ENCODE results near the gene CST5.
"Not testable (repeated sequence)": the region's sequence is repeated elsewhere in the genome, so short reads cannot be mapped to it uniquely, and the experiment has no call there.

Gene CST5

DNA sequence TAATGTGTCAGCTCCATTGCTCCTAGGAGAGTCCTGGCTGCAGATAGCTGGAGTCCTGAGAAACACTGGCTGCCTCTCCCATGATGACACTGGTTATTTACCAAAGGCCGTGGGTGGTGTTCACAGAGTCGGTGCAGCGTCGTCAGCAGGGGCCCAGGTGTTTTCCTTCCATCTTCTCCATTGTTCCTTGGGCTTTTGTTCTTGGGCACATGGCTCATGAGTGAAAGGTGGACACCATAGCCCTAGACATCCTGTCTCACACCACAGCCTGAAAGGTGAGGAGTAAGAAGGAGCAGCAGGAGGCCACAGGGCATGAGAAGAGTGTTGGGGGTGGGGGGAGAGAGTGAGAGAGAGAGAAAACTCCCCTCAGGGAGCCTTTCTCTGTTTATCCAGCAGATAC is 9.1 kb downstream of the CST5 start:
- H3K9me3 ChIP-seq (ENCODE audit: control insufficient read depth, low read depth, low read length): no peaks in the 10 kb centered on the region
- no peak overlapping the region for H3K9ac ChIP-seq (ENCODE audit: low read length)
- no peaks in the 10 kb centered on the region for H3K36me3 ChIP-seq (ENCODE audit: control insufficient read depth, low read depth, low read length)
- H3K4me1 ChIP-seq (ENCODE audit: control insufficient read depth, low read depth, low read length): peaks cover 51% of the 10 kb centered on the region
- H3K27ac ChIP-seq (ENCODE audit: low read length): no peak overlapping the region
- no peaks in the 10 kb centered on the region for H3K27me3 ChIP-seq (ENCODE audit: control insufficient read depth, insufficient read depth, low read length)
- no peak overlapping the region for H3K4me3 ChIP-seq (ENCODE audit: low read length)

DNA sequence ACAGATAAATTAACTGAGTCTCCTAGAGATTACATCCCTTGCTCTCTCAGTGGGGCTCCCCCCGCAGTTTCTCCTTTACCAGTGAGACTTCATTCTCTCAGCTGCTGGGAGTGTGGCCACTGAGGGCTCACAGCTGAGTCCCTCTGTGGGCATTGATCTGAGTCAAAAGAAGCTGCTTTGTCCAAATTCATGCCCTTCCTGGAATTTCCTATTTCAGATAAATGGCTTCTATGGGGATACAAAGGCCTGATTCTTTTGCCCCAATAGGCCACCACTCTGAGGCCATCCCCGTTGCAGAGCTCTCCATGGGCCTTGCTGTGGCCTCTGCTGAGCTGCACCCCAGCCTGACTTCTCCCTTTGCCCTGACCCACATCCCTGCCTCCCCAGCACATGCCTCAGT is 10.0 kb downstream of the CST5 start:
- Histone ChIP-seq H3K27me3 (ENCODE audit: control insufficient read depth, insufficient read depth, low read length) (no peaks in the 10 kb centered on the region), H3K4me3 (ENCODE audit: low read length) (no peak overlapping the region), H3K27ac (ENCODE audit: low read length) (no peak overlapping the region), H3K36me3 (ENCODE audit: control insufficient read depth, low read depth, low read length) (no peaks in the 10 kb centered on the region), H3K9ac (ENCODE audit: low read length) (no peak overlapping the region), H3K4me1 (ENCODE audit: control insufficient read depth, low read depth, low read length) (peaks cover 51% of the 10 kb centered on the region), H3K9me3 (ENCODE audit: control insufficient read depth, low read depth, low read length) (no peaks in the 10 kb centered on the region)

DNA sequence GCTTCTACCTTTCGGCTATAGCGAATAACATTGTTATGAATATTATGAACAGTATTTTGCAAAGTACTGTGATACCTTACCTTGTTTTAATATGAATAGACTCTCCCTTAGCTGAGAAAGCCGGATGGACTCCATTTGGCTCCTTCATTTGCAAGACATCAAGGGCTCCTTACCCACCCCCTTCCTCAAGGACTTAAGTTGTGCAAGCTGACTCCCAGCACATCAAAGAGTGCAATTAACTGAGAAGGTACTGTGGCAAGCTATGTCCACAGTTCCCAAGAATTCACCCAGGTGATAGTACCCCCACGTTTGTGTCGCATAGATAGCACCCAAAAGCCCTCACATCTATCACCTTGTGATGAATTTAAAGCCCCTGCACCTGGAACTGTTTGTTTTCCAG is 11.2 kb downstream of the CST5 start:
- H3K9ac ChIP-seq (ENCODE audit: low read length): no peak overlapping the region
- H3K4me3 ChIP-seq (ENCODE audit: low read length): peak overlapping the region; percentile 33
- H3K27ac ChIP-seq (ENCODE audit: low read length): no peak overlapping the region
- H3K4me1 ChIP-seq (ENCODE audit: control insufficient read depth, low read depth, low read length): peaks cover 51% of the 10 kb centered on the region
- H3K9me3 ChIP-seq (ENCODE audit: control insufficient read depth, low read depth, low read length): no peaks in the 10 kb centered on the region
- no peaks in the 10 kb centered on the region for H3K27me3 ChIP-seq (ENCODE audit: control insufficient read depth, insufficient read depth, low read length)
- no peaks in the 10 kb centered on the region for H3K36me3 ChIP-seq (ENCODE audit: control insufficient read depth, low read depth, low read length)

DNA sequence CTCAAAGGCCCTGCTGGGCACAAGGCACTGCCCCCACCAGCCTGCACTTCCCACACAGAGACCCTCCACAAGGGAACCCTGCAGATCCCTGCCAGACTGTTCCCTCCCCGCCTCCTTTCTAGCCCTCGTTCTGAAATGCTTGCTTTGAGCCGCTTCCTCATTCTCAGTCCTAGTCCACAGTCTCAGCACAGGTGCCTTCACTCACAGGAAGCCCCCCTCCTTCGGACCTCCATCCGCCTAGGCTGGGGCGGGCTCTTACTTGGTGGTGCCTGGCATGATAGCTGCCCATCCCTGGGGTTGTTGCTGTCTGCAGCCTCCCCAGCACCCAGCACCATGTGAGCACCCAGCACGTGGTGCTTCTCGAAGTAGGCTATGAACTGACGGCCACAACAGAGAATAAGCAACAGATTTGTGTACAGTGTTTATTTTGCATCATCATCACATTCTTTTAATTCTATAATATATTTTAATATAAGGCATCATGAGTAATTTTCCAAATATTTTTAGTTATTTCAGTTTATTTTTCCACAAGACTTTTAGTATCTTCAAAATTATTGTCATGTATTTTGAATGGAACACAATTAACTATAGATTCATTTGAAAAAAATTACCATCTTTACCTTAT is 12.3 kb downstream of the CST5 start:
- Histone ChIP-seq H3K9me3 (ENCODE audit: control insufficient read depth, low read depth, low read length) (no peaks in the 10 kb centered on the region), H3K36me3 (ENCODE audit: control insufficient read depth, low read depth, low read length) (no peaks in the 10 kb centered on the region), H3K27ac (ENCODE audit: low read length) (no peak overlapping the region), H3K27me3 (ENCODE audit: control insufficient read depth, insufficient read depth, low read length) (no peaks in the 10 kb centered on the region), H3K9ac (ENCODE audit: low read length) (no peak overlapping the region), H3K4me3 (ENCODE audit: low read length) (no peak overlapping the region), H3K4me1 (ENCODE audit: control insufficient read depth, low read depth, low read length) (peaks cover 51% of the 10 kb centered on the region)

DNA sequence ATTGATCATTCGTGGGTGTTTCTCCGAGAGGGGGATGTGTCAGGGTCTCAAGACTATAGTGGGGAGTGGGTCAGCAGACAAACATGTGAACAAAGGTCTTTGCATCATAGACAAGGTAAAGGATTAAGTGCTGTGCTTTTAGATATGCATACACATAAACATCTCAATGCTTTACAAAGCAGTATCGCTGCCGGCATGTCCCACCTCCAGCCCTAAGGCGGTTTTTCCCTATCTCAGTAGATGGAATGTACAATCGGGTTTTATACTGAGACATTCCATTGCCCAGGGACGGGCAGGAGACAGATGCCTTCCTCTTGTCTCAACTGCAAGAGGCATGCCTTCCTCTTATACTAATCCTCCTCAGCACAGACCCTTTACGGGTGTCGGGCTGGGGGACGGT is 18.8 kb downstream of the CST5 start:
- H3K9ac ChIP-seq (ENCODE audit: low read length); H3K4me1 ChIP-seq (ENCODE audit: control insufficient read depth, low read depth, low read length); H3K9me3 ChIP-seq (ENCODE audit: control insufficient read depth, low read depth, low read length); H3K4me3 ChIP-seq (ENCODE audit: low read length); H3K36me3 ChIP-seq (ENCODE audit: control insufficient read depth, low read depth, low read length); H3K27ac ChIP-seq (ENCODE audit: low read length); H3K27me3 ChIP-seq (ENCODE audit: control insufficient read depth, insufficient read depth, low read length): not testable (repeated sequence)

DNA sequence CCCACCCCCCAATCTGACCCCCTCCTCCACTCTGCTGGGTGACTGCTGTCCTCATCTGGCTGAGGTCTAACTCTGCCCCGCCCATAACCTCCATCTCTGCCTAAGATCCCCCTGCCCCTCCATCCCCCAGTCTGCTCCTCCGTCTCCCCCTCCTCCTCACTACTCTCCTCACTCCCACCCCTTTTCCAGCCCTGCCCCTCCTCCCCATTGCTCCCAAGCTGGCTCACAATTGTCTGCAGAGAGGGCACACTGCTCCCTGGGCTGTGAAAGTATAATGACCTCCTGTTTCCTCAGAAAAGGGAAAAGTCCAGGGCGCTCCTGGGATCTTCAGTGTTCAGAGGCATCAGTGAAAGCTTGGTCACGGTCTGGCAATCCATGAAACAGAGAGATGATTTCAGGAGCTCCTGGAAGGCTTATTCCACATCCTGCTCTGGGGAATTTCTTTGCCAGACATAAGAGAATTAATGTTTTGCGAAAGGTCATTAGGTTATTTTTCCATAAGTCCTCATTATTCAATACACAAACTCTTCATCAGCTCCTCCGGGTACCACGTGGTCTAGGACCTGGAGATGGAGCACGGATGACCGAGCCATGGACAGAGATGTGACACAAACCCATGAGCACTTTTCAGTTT is 21.5 kb downstream of the CST5 start:
- Histone ChIP-seq H3K4me1 (ENCODE audit: control insufficient read depth, low read depth, low read length) (peaks cover 8% of the 10 kb centered on the region), H3K9ac (ENCODE audit: low read length) (no peak overlapping the region), H3K27ac (ENCODE audit: low read length) (no peak overlapping the region), H3K36me3 (ENCODE audit: control insufficient read depth, low read depth, low read length) (no peaks in the 10 kb centered on the region), H3K27me3 (ENCODE audit: control insufficient read depth, insufficient read depth, low read length) (no peaks in the 10 kb centered on the region), H3K9me3 (ENCODE audit: control insufficient read depth, low read depth, low read length) (no peaks in the 10 kb centered on the region), H3K4me3 (ENCODE audit: low read length) (no peak overlapping the region)

DNA sequence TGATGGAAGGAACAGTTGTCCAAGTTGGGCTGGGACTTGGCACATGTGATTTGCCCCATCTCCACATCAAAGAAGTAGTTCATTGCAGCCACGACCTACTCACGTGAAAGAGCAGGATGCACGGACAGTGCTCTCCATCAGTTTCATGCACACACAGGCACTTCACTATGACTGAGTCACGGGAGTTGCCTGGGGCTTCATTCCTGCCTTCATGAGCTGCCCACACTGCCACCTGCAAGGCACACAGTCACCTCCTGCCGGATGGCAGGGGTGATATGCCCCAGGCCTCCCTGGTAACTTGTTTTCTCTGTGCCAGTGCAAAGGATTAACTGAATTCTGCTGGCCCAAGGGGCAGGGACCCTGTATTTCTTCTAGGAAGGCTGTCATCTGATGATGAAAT is 22.8 kb downstream of the CST5 start:
- Histone ChIP-seq H3K4me1 (ENCODE audit: control insufficient read depth, low read depth, low read length) (peaks cover 10% of the 10 kb centered on the region), H3K27me3 (ENCODE audit: control insufficient read depth, insufficient read depth, low read length) (no peaks in the 10 kb centered on the region), H3K9ac (ENCODE audit: low read length) (no peak overlapping the region), H3K27ac (ENCODE audit: low read length) (no peak overlapping the region), H3K4me3 (ENCODE audit: low read length) (no peak overlapping the region), H3K36me3 (ENCODE audit: control insufficient read depth, low read depth, low read length) (no peaks in the 10 kb centered on the region), H3K9me3 (ENCODE audit: control insufficient read depth, low read depth, low read length) (no peaks in the 10 kb centered on the region)

DNA sequence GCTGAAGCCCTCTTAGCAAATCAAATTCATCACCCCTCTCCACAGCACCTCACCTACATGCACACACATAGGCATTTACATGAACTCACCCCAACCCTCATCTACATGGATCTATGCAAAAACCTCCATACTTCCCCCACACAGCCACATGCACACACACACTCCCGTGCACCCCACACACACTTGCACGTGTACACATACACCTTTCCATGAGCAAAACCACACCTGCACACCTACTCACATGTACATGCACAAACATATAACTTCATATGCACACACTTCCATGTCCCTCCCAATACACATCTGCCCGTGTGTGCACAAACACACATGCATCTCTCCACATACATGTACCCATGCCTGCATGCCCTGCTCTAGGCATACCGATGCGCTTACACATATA is 23.3 kb downstream of the CST5 start:
- no peaks in the 10 kb centered on the region for H3K9me3 ChIP-seq (ENCODE audit: control insufficient read depth, low read depth, low read length)
- no peak overlapping the region for H3K27ac ChIP-seq (ENCODE audit: low read length)
- H3K9ac ChIP-seq (ENCODE audit: low read length): no peak overlapping the region
- peaks cover 11% of the 10 kb centered on the region for H3K4me1 ChIP-seq (ENCODE audit: control insufficient read depth, low read depth, low read length)
- H3K27me3 ChIP-seq (ENCODE audit: control insufficient read depth, insufficient read depth, low read length): no peaks in the 10 kb centered on the region
- no peak overlapping the region for H3K4me3 ChIP-seq (ENCODE audit: low read length)
- H3K36me3 ChIP-seq (ENCODE audit: control insufficient read depth, low read depth, low read length): no peaks in the 10 kb centered on the region

DNA sequence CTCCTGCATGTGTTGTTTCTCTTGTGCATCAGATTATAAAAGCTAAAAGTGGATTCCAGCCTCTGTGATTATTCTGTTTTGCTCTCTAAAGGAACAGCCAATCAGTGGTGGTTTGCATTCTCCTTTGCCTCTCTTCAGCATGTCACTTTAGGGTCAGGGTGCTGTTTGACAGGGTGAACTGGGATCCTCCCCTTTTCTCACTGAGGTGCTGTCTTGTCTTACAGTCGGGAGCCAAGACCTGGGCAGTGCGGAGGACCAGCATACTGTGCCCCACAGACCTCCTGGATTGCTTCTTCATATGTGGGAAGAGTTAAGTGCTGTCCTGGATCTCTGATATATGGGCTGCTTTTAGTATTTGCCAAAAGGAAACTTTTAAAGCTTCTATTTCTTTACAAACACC is 37.9 kb downstream of the CST5 start:
- Histone ChIP-seq H3K4me3 (ENCODE audit: low read length) (no peak overlapping the region), H3K9ac (ENCODE audit: low read length) (no peak overlapping the region), H3K27me3 (ENCODE audit: control insufficient read depth, insufficient read depth, low read length) (no peaks in the 10 kb centered on the region), H3K36me3 (ENCODE audit: control insufficient read depth, low read depth, low read length) (no peaks in the 10 kb centered on the region), H3K9me3 (ENCODE audit: control insufficient read depth, low read depth, low read length) (no peaks in the 10 kb centered on the region), H3K27ac (ENCODE audit: low read length) (no peak overlapping the region), H3K4me1 (ENCODE audit: control insufficient read depth, low read depth, low read length) (no peaks in the 10 kb centered on the region)

DNA sequence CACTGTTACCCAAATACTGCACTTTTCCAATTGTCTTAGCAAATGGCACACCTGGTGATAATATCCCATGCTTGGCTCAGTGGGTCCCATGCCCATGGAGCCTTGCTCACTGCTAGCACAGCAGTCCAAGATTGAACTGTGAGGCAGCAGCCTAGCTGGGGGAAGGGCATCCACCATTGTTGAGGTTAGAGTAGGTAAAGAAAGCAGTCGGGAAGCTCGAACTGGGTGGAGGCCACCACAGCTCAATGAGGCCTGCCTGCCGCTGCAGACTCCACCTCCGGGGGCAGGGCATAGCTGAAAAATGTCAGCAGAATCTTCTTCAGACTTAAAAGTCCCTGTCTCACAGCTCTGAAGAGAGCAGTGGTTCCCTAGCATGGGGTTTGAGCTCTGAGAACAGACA is 43.8 kb downstream of the CST5 start:
- no peak overlapping the region for H3K27ac ChIP-seq (ENCODE audit: low read length)
- H3K4me3 ChIP-seq (ENCODE audit: low read length): no peak overlapping the region
- no peaks in the 10 kb centered on the region for H3K36me3 ChIP-seq (ENCODE audit: control insufficient read depth, low read depth, low read length)
- H3K9me3 ChIP-seq (ENCODE audit: control insufficient read depth, low read depth, low read length): no peaks in the 10 kb centered on the region
- H3K9ac ChIP-seq (ENCODE audit: low read length): no peak overlapping the region
- no peaks in the 10 kb centered on the region for H3K4me1 ChIP-seq (ENCODE audit: control insufficient read depth, low read depth, low read length)
- H3K27me3 ChIP-seq (ENCODE audit: control insufficient read depth, insufficient read depth, low read length): no peaks in the 10 kb centered on the region

DNA sequence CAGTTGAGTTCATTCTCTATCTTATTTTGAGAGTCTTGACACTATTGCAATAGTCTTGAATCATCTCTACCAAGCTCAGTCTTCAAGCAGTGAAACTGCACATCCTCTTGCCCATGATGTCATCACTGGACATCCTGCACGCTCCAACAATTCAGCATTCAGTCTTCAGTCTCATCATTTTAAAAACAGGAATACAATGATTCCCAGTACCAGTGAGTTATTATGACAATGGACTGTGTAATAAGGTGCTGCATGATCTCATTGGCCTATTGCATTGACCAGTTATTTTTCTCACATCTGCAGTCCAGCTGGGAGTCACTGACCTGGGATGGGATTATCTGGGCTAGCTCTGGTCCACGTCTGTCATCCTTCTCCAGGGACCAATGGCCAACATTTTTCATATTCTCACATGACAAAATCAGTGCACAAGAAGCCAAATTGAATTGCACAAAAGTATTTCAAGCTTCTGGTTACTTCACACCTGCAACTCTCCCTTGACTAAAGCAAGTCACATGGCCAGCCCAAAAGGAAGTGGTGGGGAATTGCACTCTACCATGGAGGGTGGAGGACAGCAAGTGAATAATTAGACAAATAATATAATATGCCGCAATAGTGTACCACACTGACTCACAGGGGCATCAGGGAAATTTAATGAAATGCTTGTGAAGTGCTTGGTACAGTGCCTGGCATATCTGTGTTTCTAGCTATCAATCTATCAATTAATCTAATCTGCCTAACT is 46.6 kb downstream of the CST5 start:
- H3K36me3 ChIP-seq (ENCODE audit: control insufficient read depth, low read depth, low read length): no peaks in the 10 kb centered on the region
- no peak overlapping the region for H3K4me3 ChIP-seq (ENCODE audit: low read length)
- no peak overlapping the region for H3K9ac ChIP-seq (ENCODE audit: low read length)
- no peaks in the 10 kb centered on the region for H3K27me3 ChIP-seq (ENCODE audit: control insufficient read depth, insufficient read depth, low read length)
- no peak overlapping the region for H3K27ac ChIP-seq (ENCODE audit: low read length)
- no peaks in the 10 kb centered on the region for H3K9me3 ChIP-seq (ENCODE audit: control insufficient read depth, low read depth, low read length)
- H3K4me1 ChIP-seq (ENCODE audit: control insufficient read depth, low read depth, low read length): no peaks in the 10 kb centered on the region

DNA sequence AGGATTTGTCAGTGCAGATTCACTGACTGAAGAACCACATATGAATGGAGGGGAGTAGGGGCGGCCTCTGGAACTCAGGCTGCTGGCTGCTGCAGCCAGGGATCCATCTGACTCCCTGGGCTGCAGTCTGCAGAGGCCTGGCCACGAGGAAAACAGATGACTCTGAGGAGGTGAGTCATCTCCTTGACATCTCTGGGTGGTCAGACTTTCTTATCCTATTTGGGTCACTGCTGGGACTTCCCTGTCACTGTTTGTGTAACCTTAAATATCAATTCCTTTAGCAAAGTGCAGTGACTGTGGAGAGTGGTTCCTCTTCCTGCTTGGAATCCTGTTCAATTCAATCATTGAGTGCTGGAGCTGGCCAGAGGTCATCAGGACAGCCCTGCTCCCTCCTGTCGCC is 47.6 kb downstream of the CST5 start:
- H3K4me1 ChIP-seq (ENCODE audit: control insufficient read depth, low read depth, low read length); H3K27me3 ChIP-seq (ENCODE audit: control insufficient read depth, insufficient read depth, low read length); H3K27ac ChIP-seq (ENCODE audit: low read length); H3K9ac ChIP-seq (ENCODE audit: low read length); H3K9me3 ChIP-seq (ENCODE audit: control insufficient read depth, low read depth, low read length); H3K4me3 ChIP-seq (ENCODE audit: low read length); H3K36me3 ChIP-seq (ENCODE audit: control insufficient read depth, low read depth, low read length): not testable (repeated sequence)
